ENCODE measurements around the gene SLC6A7. TPM values are rescaled to one million over a fixed set of nuclear protein-coding genes. Genes with fewer than 3 reads are reported as not detected.

Gene SLC6A7
- total RNA-seq, 2 donors from 2014 or later = not detected

GRCh38 chr5:150167512-150167850, 22.4 kb upstream of the SLC6A7 start:
- no peak for ATAC-seq
- intact Hi-C loops (cut with DNase I) = no loop called here

GRCh38 chr5:150167908-150168307, 22.0 kb upstream of the SLC6A7 start:
- ATAC-seq (no peak), DNase-seq (no peak)
- intact Hi-C loops (cut with DNase I) = no loop called here

More at GRCh38 chr5:150167512-150167850, 22.4 kb upstream of the SLC6A7 start:
- no peak for DNase-seq

- no peak for DNase-seq
- no peak for ATAC-seq
- intact Hi-C loops (cut with DNase I) = no loop called here
These were observed 21.0 kb upstream of the SLC6A7 start for GRCh38 chr5:150168864-150169263.

- intact Hi-C loops (cut with DNase I) = no loop called here
- no peak for DNase-seq
- ATAC-seq = no peak
These were observed 17.7 kb upstream of the SLC6A7 start for GRCh38 chr5:150172145-150172544.

GRCh38 chr5:150172556-150172955, 17.3 kb upstream of the SLC6A7 start:
- no peak for DNase-seq
- no peak for ATAC-seq
- intact Hi-C loops (cut with DNase I) = no loop called here

- no peak for DNase-seq
- intact Hi-C loops (cut with DNase I) = no loop called here
- no peak for ATAC-seq
These were observed 16.7 kb upstream of the SLC6A7 start for GRCh38 chr5:150173161-150173560.

GRCh38 chr5:150174285-150174684, 15.6 kb upstream of the SLC6A7 start:
- DNase-seq = no peak
- ATAC-seq = no peak
- intact Hi-C loops (cut with DNase I) = no loop called here

- intact Hi-C loops (cut with DNase I) = no loop called here
- no peak for DNase-seq
- no peak for ATAC-seq
These were observed 14.8 kb upstream of the SLC6A7 start for GRCh38 chr5:150175076-150175475.

GRCh38 chr5:150175536-150175935, 14.3 kb upstream of the SLC6A7 start:
- ATAC-seq (no peak), DNase-seq (no peak)
- intact Hi-C loops (cut with DNase I) = no loop called here

GRCh38 chr5:150176745-150177477, 13.0 kb upstream of the SLC6A7 start:
- DNase-seq (no peak), ATAC-seq (peak in 1 of 2 donors; percentile 7)
- intact Hi-C loops (cut with DNase I) = no loop called here

GRCh38 chr5:150177721-150178120, 12.1 kb upstream of the SLC6A7 start:
- no peak for ATAC-seq
- DNase-seq = no peak
- intact Hi-C loops (cut with DNase I) = no loop called here

GRCh38 chr5:150178262-150178661, 11.6 kb upstream of the SLC6A7 start:
- intact Hi-C loops (cut with DNase I) = no loop called here
- ATAC-seq (no peak), DNase-seq (no peak)

GRCh38 chr5:150179019-150179620, 10.7 kb upstream of the SLC6A7 start:
- DNase-seq (no peak), ATAC-seq (no peak)
- intact Hi-C loops (cut with DNase I) = no loop called here

- DNase-seq (peak; percentile 82), ATAC-seq (peak; percentile 81 to 84)
- intact Hi-C loops (cut with DNase I) = no loop called here
These were observed 9.4 kb upstream of the SLC6A7 start for GRCh38 chr5:150180241-150181026.

- ATAC-seq (peak in 1 of 2 donors; percentile 50), DNase-seq (no peak)
- intact Hi-C loops (cut with DNase I) = no loop called here
These were observed 8.8 kb upstream of the SLC6A7 start for GRCh38 chr5:150181027-150181426.

- intact Hi-C loops (cut with DNase I) = no loop called here
- no peak for DNase-seq
- no peak for ATAC-seq
These were observed 7.9 kb upstream of the SLC6A7 start for GRCh38 chr5:150181766-150182545.

- DNase-seq (no peak), ATAC-seq (no peak)
- intact Hi-C loops (cut with DNase I) = no loop called here
These were observed 7.1 kb upstream of the SLC6A7 start for GRCh38 chr5:150182774-150183173.

- intact Hi-C loops (cut with DNase I) = no loop called here
- ATAC-seq (no peak), DNase-seq (no peak)
These were observed 6.4 kb upstream of the SLC6A7 start for GRCh38 chr5:150183436-150183835.

GRCh38 chr5:150184006-150184405, 5.9 kb upstream of the SLC6A7 start:
- no peak for ATAC-seq
- no peak for DNase-seq

More at GRCh38 chr5:150184006-150184405, 5.9 kb upstream of the SLC6A7 start:
- intact Hi-C loops (cut with DNase I) = no loop called here

All from left cardiac atrium (tissue), 4 donors.